MM.1S (cell line): ENCODE measurements around the gene TMX2.
A peak's percentile ranks its signal among the peaks of the same experiment; 100 is the strongest.
"Not testable (repeated sequence)": the region's sequence is repeated elsewhere in the genome, so short reads cannot be mapped to it uniquely, and the experiment has no call there.

ENCODE experiments used
- DNase-seq: peaks from one replicate; pipeline ENCODE4 v3.0.0-alpha.2; 2015
- H2AFZ ChIP-seq: fragments of 300-600 bp; sonication (generic); 2 replicates; pipeline ENCODE4 v1.6.0; 2016; ENCODE audit warnings: antibody characterized with exemption, low read length
- H3F3A ChIP-seq: fragments of 300-600 bp; sonication (generic); 2 replicates; pipeline ENCODE4 v1.6.1; 2016; ENCODE audit warnings: mild to moderate bottlenecking, antibody characterized with exemption, low read length, moderate library complexity, mixed read lengths; ENCODE audit not compliant: insufficient read depth
- H3K27ac ChIP-seq: fragments of 300-600 bp; sonication (generic); 2 replicates; pipeline ENCODE4 v1.5.1; 2016; ENCODE audit warnings: mild to moderate bottlenecking, low read length
- H3K27me3 ChIP-seq: fragments of 300-600 bp; sonication (generic); replicated peaks from 2 replicates; pipeline ENCODE4 v1.6.0; 2016; ENCODE audit warnings: low read length; ENCODE audit not compliant: insufficient read depth
- H3K36me3 ChIP-seq: fragments of 300-600 bp; sonication (generic); replicated peaks from 2 replicates; pipeline ENCODE4 v1.6.1; 2016; ENCODE audit warnings: mild to moderate bottlenecking, low read length, mixed read lengths; ENCODE audit not compliant: insufficient read depth
- H3K4me1 ChIP-seq: fragments of 300-600 bp; sonication (generic); 2 replicates; pipeline ENCODE4 v1.6.1; 2016; ENCODE audit warnings: low read length, mixed read lengths
- H3K4me2 ChIP-seq: fragments of 300-600 bp; sonication (generic); 2 replicates; pipeline ENCODE4 v1.6.0; 2016; ENCODE audit warnings: low read depth, low read length
- H3K4me3 ChIP-seq: fragments of 300-600 bp; sonication (generic); 2 replicates; pipeline ENCODE4 v1.5.1; 2016; ENCODE audit warnings: low read length, mixed read lengths
- H3K79me2 ChIP-seq: fragments of 300-600 bp; sonication (generic); 2 replicates; pipeline ENCODE4 v1.6.1; 2016; ENCODE audit warnings: mixed run types, low read length, mixed read lengths
- H3K9ac ChIP-seq: fragments of 300-600 bp; sonication (generic); 2 replicates; pipeline ENCODE4 v1.6.1; 2016; ENCODE audit warnings: low read length, mixed read lengths
- H3K9me2 ChIP-seq: fragments of 300-600 bp; sonication (generic); replicated peaks from 2 replicates; pipeline ENCODE4 v1.6.1; 2016; ENCODE audit warnings: mild to moderate bottlenecking, low read length, mixed read lengths; ENCODE audit not compliant: insufficient read depth
- H3K9me3 ChIP-seq: fragments of 300-600 bp; sonication (generic); replicated peaks from 2 replicates; pipeline ENCODE4 v1.6.1; 2016; ENCODE audit warnings: mild to moderate bottlenecking, low read length, mixed read lengths; ENCODE audit not compliant: insufficient read depth
- H4K20me1 ChIP-seq: fragments of 300-600 bp; sonication (generic); 2 replicates; pipeline ENCODE4 v1.6.1; 2016; ENCODE audit warnings: mild to moderate bottlenecking, low read length, moderate library complexity, mixed read lengths; ENCODE audit not compliant: insufficient read depth
- EZH2 ChIP-seq: fragments of 300-600 bp; sonication (generic); optimal IDR thresholded peaks from 2 replicates; pipeline ENCODE3; 2017; ENCODE audit warnings: low read depth, mild to moderate bottlenecking, antibody characterized with exemption, low read length, mixed read lengths
- EZH2phosphoT487 ChIP-seq: fragments of 300-600 bp; sonication (generic); IDR thresholded peaks from 2 replicates; pipeline ENCODE4 v1.6.1; 2018; ENCODE audit warnings: antibody characterized with exemption, low read length
- TF ChIP-seq, protein P1 (sequence below): fragments of 300-600 bp; sonication (generic); IDR thresholded peaks from 2 replicates; pipeline ENCODE4 v1.5.1; 2016; ENCODE audit warnings: antibody characterized with exemption, low read length, mixed read lengths

The TMX2 gene

DNA sequence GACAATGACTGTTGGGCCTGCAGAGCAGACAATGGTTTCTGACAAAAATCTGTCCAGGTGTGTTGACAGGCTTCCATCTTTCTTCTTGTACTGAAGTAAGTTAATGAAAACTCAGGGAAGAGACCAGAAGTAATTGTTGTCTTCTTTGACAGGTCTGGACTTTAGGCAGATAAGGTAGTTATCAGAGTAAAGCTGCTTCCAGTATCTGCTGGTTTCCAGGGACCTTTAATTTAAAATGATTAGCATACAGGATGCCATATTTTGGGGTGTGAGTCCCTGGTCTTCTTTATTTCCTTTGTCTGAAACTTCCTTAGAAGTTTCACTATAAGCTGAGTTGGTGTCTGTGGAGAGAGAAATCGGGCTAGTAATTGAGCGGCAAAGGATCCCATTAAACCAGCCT is 1.4 kb downstream of the TMX2 start:
- Histone ChIP-seq H4K20me1 (no peaks in the 10 kb centered on the region), H3K4me1 (peaks cover 14% of the 10 kb centered on the region), H3K27ac (no peak overlapping the region), H3K4me2 (peak overlapping the region; percentile 94), H3F3A (0 out of 2 replicates have a peak, but pooled peaks cover 7% of the 10 kb centered on the region), H3K9me2 (no peaks in the 10 kb centered on the region), H2AFZ (no peak overlapping the region), H3K9me3 (no peaks in the 10 kb centered on the region), H3K27me3 (no peaks in the 10 kb centered on the region), H3K36me3 (no peaks in the 10 kb centered on the region), H3K9ac (no peak overlapping the region), H3K79me2 (peaks cover 60% of the 10 kb centered on the region), H3K4me3 (peak overlapping the region; percentile 95)
- TF ChIP-seq EZH2phosphoT487 (no peak), EZH2 (no peak)
- TF ChIP-seq, protein P1, sequence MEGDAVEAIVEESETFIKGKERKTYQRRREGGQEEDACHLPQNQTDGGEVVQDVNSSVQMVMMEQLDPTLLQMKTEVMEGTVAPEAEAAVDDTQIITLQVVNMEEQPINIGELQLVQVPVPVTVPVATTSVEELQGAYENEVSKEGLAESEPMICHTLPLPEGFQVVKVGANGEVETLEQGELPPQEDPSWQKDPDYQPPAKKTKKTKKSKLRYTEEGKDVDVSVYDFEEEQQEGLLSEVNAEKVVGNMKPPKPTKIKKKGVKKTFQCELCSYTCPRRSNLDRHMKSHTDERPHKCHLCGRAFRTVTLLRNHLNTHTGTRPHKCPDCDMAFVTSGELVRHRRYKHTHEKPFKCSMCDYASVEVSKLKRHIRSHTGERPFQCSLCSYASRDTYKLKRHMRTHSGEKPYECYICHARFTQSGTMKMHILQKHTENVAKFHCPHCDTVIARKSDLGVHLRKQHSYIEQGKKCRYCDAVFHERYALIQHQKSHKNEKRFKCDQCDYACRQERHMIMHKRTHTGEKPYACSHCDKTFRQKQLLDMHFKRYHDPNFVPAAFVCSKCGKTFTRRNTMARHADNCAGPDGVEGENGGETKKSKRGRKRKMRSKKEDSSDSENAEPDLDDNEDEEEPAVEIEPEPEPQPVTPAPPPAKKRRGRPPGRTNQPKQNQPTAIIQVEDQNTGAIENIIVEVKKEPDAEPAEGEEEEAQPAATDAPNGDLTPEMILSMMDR, result no peak
- DNase-seq, result no peak

DNA sequence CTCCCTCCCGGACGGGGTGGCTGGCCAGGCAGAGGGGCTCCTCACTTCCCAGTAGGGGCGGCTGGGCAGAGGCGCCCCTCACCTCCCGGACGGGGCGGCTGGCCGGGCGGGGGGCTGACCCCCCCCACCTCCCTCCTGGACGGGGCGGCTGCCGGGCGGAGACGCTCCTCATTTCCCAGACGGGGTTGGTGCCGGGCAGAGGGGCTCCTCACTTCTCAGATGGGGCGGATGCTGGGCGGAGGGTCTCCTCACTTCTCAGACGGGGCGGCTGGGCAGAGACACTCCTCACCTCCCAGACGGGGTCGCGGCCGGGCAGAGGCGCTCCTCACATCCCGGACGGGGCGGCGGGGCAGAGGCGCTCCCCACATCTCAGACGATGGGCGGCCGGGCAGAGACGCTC is 4.3 kb downstream of the TMX2 start:
- H2AFZ ChIP-seq, H4K20me1 ChIP-seq, H3K36me3 ChIP-seq, H3K27ac ChIP-seq, H3K4me2 ChIP-seq, DNase-seq, H3K27me3 ChIP-seq, H3K4me1 ChIP-seq, H3K4me3 ChIP-seq, H3K9me2 ChIP-seq, H3K9ac ChIP-seq, H3F3A ChIP-seq, H3K9me3 ChIP-seq: not testable (repeated sequence)
- peaks cover 68% of the 10 kb centered on the region for H3K79me2 ChIP-seq

DNA sequence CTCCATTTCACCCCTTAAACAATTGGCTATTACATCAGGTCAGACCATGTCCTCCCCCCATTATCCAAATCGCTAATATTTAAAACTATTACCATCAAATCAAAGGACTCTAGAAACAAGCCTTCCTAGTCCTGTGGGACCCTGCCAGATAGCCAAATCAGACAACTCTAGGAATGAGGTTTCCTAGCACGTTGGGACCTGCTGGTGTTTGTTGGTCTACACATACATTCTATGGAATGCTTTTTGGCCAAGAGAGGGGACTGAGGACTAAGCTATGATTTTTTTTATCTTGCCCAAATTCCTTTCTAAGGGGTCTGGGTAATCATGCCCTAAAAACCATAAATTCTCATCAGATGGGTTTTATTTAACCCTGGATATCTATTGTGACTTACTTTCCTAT is 14.8 kb downstream of the TMX2 start:
- Histone ChIP-seq H3K79me2 (peaks cover 88% of the 10 kb centered on the region), H3K9me3 (no peaks in the 10 kb centered on the region), H3K4me3 (no peak overlapping the region), H3K9ac (no peak overlapping the region), H2AFZ (no peak overlapping the region), H3K9me2 (no peaks in the 10 kb centered on the region), H3K4me1 (no peaks in the 10 kb centered on the region), H3K36me3 (no peaks in the 10 kb centered on the region; the same call in 1 of the 2 replicates), H4K20me1 (no peaks in the 10 kb centered on the region), H3F3A (no peaks in the 10 kb centered on the region), H3K27me3 (no peaks in the 10 kb centered on the region), H3K4me2 (no peak overlapping the region), H3K27ac (no peak overlapping the region)
- DNase-seq, result no peak
- TF ChIP-seq EZH2phosphoT487 (no peak), EZH2 (no peak)
- TF ChIP-seq, protein P1, result no peak

DNA sequence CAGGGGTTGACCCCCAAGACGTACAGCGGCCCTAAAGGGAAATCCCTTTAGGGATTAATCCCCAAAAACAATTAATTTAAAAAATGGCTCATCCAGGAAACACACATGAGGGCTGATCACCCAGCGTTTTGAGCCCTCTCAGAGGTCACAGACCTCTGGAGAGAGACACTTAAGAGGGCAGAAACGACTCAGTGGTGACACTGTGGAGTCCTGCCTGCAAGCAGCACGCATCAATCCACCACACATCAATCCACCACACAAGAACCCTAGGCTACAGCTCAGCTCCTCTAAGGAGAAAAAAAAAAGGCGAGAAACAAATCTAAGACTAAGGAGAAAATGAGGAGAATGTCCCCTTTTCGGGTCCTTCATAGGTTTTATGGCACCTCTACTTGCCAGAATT is 16.4 kb downstream of the TMX2 start:
- H3K9ac ChIP-seq, result no peak overlapping the region
- H4K20me1 ChIP-seq, result no peaks in the 10 kb centered on the region
- no peaks in the 10 kb centered on the region for H3K9me3 ChIP-seq
- H3K4me3 ChIP-seq, result no peak overlapping the region
- H3K4me1 ChIP-seq, result no peaks in the 10 kb centered on the region
- H3K4me2 ChIP-seq, result no peak overlapping the region
- H3K79me2 ChIP-seq, result peaks cover 90% of the 10 kb centered on the region
- TF ChIP-seq, protein P1, result no peak
- TF ChIP-seq EZH2phosphoT487 (no peak), EZH2 (no peak)
- no peaks in the 10 kb centered on the region for H3F3A ChIP-seq
- no peak overlapping the region for H3K27ac ChIP-seq
- no peak for DNase-seq
- H3K36me3 ChIP-seq, result no peaks in the 10 kb centered on the region; the same call in 1 of the 2 replicates
- H3K9me2 ChIP-seq, result no peaks in the 10 kb centered on the region
- H3K27me3 ChIP-seq, result no peaks in the 10 kb centered on the region
- no peak overlapping the region for H2AFZ ChIP-seq
